Neural progenitor cell (in vitro differentiated cells): ENCODE results near the gene RPS27L. TPM values are rescaled to one million over a fixed set of nuclear protein-coding genes. Genes with fewer than 3 reads are reported as not detected.

Experiments used
- DNase-seq: peaks from one replicate; pipeline ENCODE4 v3.0.0-alpha.2; 2016; ENCODE audit warnings: low spot score
- H2AFZ ChIP-seq: fragments of 200-600 bp; sonication (generic); replicated peaks from 2 replicates; pipeline ENCODE4 v1.6.1; 2016; ENCODE audit warnings: antibody characterized with exemption
- H3F3A ChIP-seq: fragments of 200-600 bp; sonication (generic); 2 replicates; pipeline ENCODE4 v1.6.1; 2016; ENCODE audit warnings: antibody characterized with exemption, low read depth
- H3K27ac ChIP-seq: fragments of 200-600 bp; sonication (generic); 2 replicates; pipeline ENCODE4 v1.5.1; 2016; ENCODE audit warnings: mild to moderate bottlenecking
- H3K27me3 ChIP-seq: fragments of 200-600 bp; sonication (generic); 2 replicates; pipeline ENCODE4 v1.6.1; 2016; ENCODE audit warnings: mild to moderate bottlenecking, moderate library complexity
- H3K36me3 ChIP-seq: fragments of 200-600 bp; sonication (generic); 2 replicates; pipeline ENCODE4 v1.5.1; 2016
- H3K4me1 ChIP-seq: fragments of 200-600 bp; sonication (generic); 2 replicates; pipeline ENCODE4 v1.6.1; 2016; ENCODE audit warnings: mixed run types
- H3K4me2 ChIP-seq: fragments of 200-600 bp; sonication (generic); 2 replicates; pipeline ENCODE4 v1.6.1; 2016
- H3K4me3 ChIP-seq: fragments of 200-600 bp; sonication (generic); 2 replicates; pipeline ENCODE4 v1.5.1; 2016
- H3K79me2 ChIP-seq: fragments of 200-600 bp; sonication (generic); 2 replicates; pipeline ENCODE4 v1.6.1; 2016; ENCODE audit warnings: low read depth
- H3K9ac ChIP-seq: fragments of 200-600 bp; sonication (generic); 2 replicates; pipeline ENCODE4 v1.6.1; 2016
- H3K9me3 ChIP-seq: fragments of 200-600 bp; sonication (generic); 2 replicates; pipeline ENCODE4 v1.5.1; 2016; ENCODE audit warnings: low read depth
- H4K20me1 ChIP-seq: fragments of 200-600 bp; sonication (generic); 2 replicates; pipeline ENCODE4 v1.6.1; 2016; ENCODE audit warnings: low read depth
- H3K27ac Mint-ChIP-seq: 3 replicates; pipeline ENCODE4 v1.8.0; 2021; ENCODE audit warnings: mixed read lengths
- H3K27me3 Mint-ChIP-seq: 2 replicates; pipeline ENCODE4 v1.8.0; 2022; ENCODE audit warnings: low read depth, mild to moderate bottlenecking, inconsistent platforms, moderate library complexity, mixed read lengths; ENCODE audit not compliant: insufficient read depth
- H3K36me3 Mint-ChIP-seq: 3 replicates; pipeline ENCODE4 v1.8.0; 2021; ENCODE audit warnings: mixed read lengths
- H3K4me1 Mint-ChIP-seq: 3 replicates; pipeline ENCODE4 v1.8.0; 2021; ENCODE audit warnings: mixed read lengths
- H3K4me3 Mint-ChIP-seq: 3 replicates; pipeline ENCODE4 v1.8.0; 2021; ENCODE audit warnings: mild to moderate bottlenecking, moderate library complexity, mixed read lengths
- H3K9me3 Mint-ChIP-seq: 3 replicates; pipeline ENCODE4 v1.8.0; 2020; ENCODE audit warnings: mixed read lengths
- CTCF ChIP-seq: fragments of 200-600 bp; sonication (generic); IDR thresholded peaks from 2 replicates; pipeline ENCODE4 v1.5.1; 2017; ENCODE audit warnings: antibody characterized with exemption, mild to moderate bottlenecking
- EZH2 ChIP-seq: fragments of 200-600 bp; sonication (generic); IDR thresholded peaks from 2 replicates; pipeline ENCODE4 v1.6.1; 2017; ENCODE audit warnings: antibody characterized with exemption, mild to moderate bottlenecking, moderate library complexity
- EZH2phosphoT487 ChIP-seq: fragments of 200-600 bp; sonication (generic); IDR thresholded peaks from 2 replicates; pipeline ENCODE4 v1.6.1; 2017; ENCODE audit warnings: antibody characterized with exemption
- total RNA-seq: library from RNA; depleted of rRNA; stranded (reverse); fragments of >200 nt; gene quantifications from 2 replicates; pipeline ENCODE4 v1.2.3, GENCODE V29; 2015; ENCODE audit warnings: low replicate concordance

RPS27L gene
- total RNA-seq, 1 donor from 2014 or later, result 111 TPM

GRCh38 chr15:63186065-63186464, 28.8 kb upstream of the RPS27L start:
- Mint-ChIP-seq H3K4me3 (no peak overlapping the region), H3K9me3 (no peaks in the 10 kb centered on the region), H3K27me3 (peaks cover 3% of the 10 kb centered on the region), H3K4me1 (peaks cover 39% of the 10 kb centered on the region), H3K36me3 (no peaks in the 10 kb centered on the region), H3K27ac (no peak overlapping the region)
- H3F3A ChIP-seq, result peaks cover 12% of the 10 kb centered on the region
- H3K27ac ChIP-seq, result no peak overlapping the region
- DNase-seq, result no peak
- H3K4me2 ChIP-seq, result no peak overlapping the region
- peaks cover 7% of the 10 kb centered on the region for H4K20me1 ChIP-seq
- H3K9me3 ChIP-seq, result no peaks in the 10 kb centered on the region
- no peak overlapping the region for H2AFZ ChIP-seq
- H3K4me1 ChIP-seq, result peaks cover 20% of the 10 kb centered on the region
- H3K27me3 ChIP-seq, result no peaks in the 10 kb centered on the region
- no peak for TF ChIP-seq CTCF
- TF ChIP-seq EZH2phosphoT487, result no peak
- no peak for TF ChIP-seq EZH2
- no peak overlapping the region for H3K9ac ChIP-seq
- peaks cover 13% of the 10 kb centered on the region for H3K79me2 ChIP-seq
- H3K36me3 ChIP-seq, result no peaks in the 10 kb centered on the region
- H3K4me3 ChIP-seq, result no peak overlapping the region

DNA sequence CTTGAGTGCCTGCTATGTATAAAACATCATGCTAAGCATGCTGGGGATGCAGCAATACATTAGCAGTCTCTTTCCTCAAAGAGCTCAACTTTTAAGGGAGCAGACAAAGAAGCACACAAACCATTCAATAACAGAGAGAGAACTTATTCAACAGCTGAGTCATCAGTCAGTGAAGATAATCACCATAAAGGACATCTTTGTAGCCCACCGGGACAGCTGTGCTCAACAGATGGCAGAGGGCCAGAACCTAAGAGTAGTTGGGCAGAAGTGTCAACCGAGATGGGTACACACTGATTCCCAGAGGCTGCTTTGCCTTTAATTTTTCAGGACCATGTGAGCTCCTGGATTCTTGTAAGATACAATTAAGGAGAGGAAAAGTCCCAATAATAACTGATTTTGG, 27.9 kb upstream of the RPS27L start:
- Mint-ChIP-seq H3K27me3 (peaks cover 3% of the 10 kb centered on the region), H3K4me1 (peaks cover 32% of the 10 kb centered on the region), H3K36me3 (no peaks in the 10 kb centered on the region), H3K27ac (no peak overlapping the region), H3K9me3 (no peaks in the 10 kb centered on the region), H3K4me3 (no peak overlapping the region)
- no peak for DNase-seq
- Histone ChIP-seq H3K9ac (no peak overlapping the region), H4K20me1 (no peaks in the 10 kb centered on the region), H3K4me2 (no peak overlapping the region), H2AFZ (no peak overlapping the region), H3K9me3 (no peaks in the 10 kb centered on the region), H3K79me2 (peaks cover 5% of the 10 kb centered on the region), H3F3A (peaks cover 12% of the 10 kb centered on the region), H3K27me3 (no peaks in the 10 kb centered on the region), H3K36me3 (no peaks in the 10 kb centered on the region), H3K27ac (no peak overlapping the region), H3K4me3 (no peak overlapping the region), H3K4me1 (peaks cover 14% of the 10 kb centered on the region)
- TF ChIP-seq EZH2 (no peak), CTCF (no peak), EZH2phosphoT487 (no peak)

- H3K36me3 ChIP-seq, result no peaks in the 10 kb centered on the region
- no peaks in the 10 kb centered on the region for H3K9me3 Mint-ChIP-seq
- H3K4me2 ChIP-seq, result no peak overlapping the region
- H3K27me3 Mint-ChIP-seq, result no peaks in the 10 kb centered on the region
- no peaks in the 10 kb centered on the region for H3K4me1 ChIP-seq
- H3K36me3 Mint-ChIP-seq, result no peaks in the 10 kb centered on the region
- no peak overlapping the region for H3K27ac Mint-ChIP-seq
- no peak overlapping the region for H3K4me3 Mint-ChIP-seq
- no peak overlapping the region for H2AFZ ChIP-seq
- H3K27ac ChIP-seq, result no peak overlapping the region
- peaks cover 12% of the 10 kb centered on the region for H3K4me1 Mint-ChIP-seq
- no peak overlapping the region for H3K4me3 ChIP-seq
- no peak for DNase-seq
- no peaks in the 10 kb centered on the region for H3K9me3 ChIP-seq
- H4K20me1 ChIP-seq, result no peaks in the 10 kb centered on the region
- H3K79me2 ChIP-seq, result no peaks in the 10 kb centered on the region
- TF ChIP-seq CTCF (no peak), EZH2phosphoT487 (no peak), EZH2 (no peak)
- H3K9ac ChIP-seq, result no peak overlapping the region
- H3K27me3 ChIP-seq, result no peaks in the 10 kb centered on the region
- H3F3A ChIP-seq, result no peaks in the 10 kb centered on the region
Measured at GRCh38 chr15:63181648-63182047, 24.4 kb upstream of the RPS27L start.

GRCh38 chr15:63180746-63181145, 23.5 kb upstream of the RPS27L start:
- no peaks in the 10 kb centered on the region for H3K36me3 ChIP-seq
- H4K20me1 ChIP-seq, result no peaks in the 10 kb centered on the region
- no peak overlapping the region for H3K27ac ChIP-seq
- TF ChIP-seq EZH2phosphoT487 (no peak), CTCF (no peak)
- peaks cover 12% of the 10 kb centered on the region for H3K4me1 Mint-ChIP-seq
- H3K4me1 ChIP-seq, result no peaks in the 10 kb centered on the region
- H3K9me3 ChIP-seq, result no peaks in the 10 kb centered on the region
- H2AFZ ChIP-seq, result no peak overlapping the region
- no peaks in the 10 kb centered on the region for H3F3A ChIP-seq
- no peaks in the 10 kb centered on the region for H3K36me3 Mint-ChIP-seq
- no peak overlapping the region for H3K4me3 Mint-ChIP-seq
- no peaks in the 10 kb centered on the region for H3K27me3 Mint-ChIP-seq
- no peak overlapping the region for H3K4me3 ChIP-seq
- no peaks in the 10 kb centered on the region for H3K79me2 ChIP-seq
- no peak overlapping the region for H3K27ac Mint-ChIP-seq
- no peak overlapping the region for H3K4me2 ChIP-seq
- no peaks in the 10 kb centered on the region for H3K9me3 Mint-ChIP-seq
- DNase-seq, result no peak
- no peak overlapping the region for H3K9ac ChIP-seq
- H3K27me3 ChIP-seq, result no peaks in the 10 kb centered on the region
